Measurements from ENCODE around the gene GRB14. TPM values are rescaled to one million over a fixed set of nuclear protein-coding genes. Genes with fewer than 3 reads are reported as not detected.

Gene GRB14
- total and polyA plus RNA-seq, 10 of the 15 experiments (the other 5 are each of a cell fraction or from before 2014, with no cell fraction given) = not detected

- BruUV-seq (replicated peaks) = no TSS peak
Observed at GRCh38 chr2:164620457-164620856, 825 bp downstream of the GRB14 start.

GRCh38 chr2:164617466-164617865 lies 3.8 kb downstream of the GRB14 start:
- no peak for DNase-seq (ENCODE audit: low read depth, low spot score)
- H3K9ac ChIP-seq (ENCODE audit: control insufficient read depth, insufficient read depth, low read length) = no peak overlapping the region
- no peaks in the 10 kb centered on the region for H3K4me1 ChIP-seq (ENCODE audit: control insufficient read depth, insufficient read depth, low read length)
- ChIA-PET RAD21 (ENCODE audit: unreplicated experiment) (no interaction called here), SMC1A (ENCODE audit: uncharacterized antibody, unreplicated experiment) (no interaction called here), CTCF (no interaction called here), POLR2A (no interaction called here)
- no peak overlapping the region for H3K4me2 ChIP-seq (ENCODE audit: control insufficient read depth, insufficient read depth)
- H3K27ac ChIP-seq (ENCODE audit: control insufficient read depth, insufficient read depth) = no peak overlapping the region
- no peak for FAIRE-seq
- TF ChIP-seq YY1 (IDR thresholded peaks at IDR 0.05; ENCODE audit: low read depth, low read length) = no peak
- TF ChIP-seq POLR2AphosphoS2 (IDR thresholded peaks at IDR 0.05; ENCODE audit: low read depth, low read length) = no peak
- no peak for TF ChIP-seq CUX1 (IDR thresholded peaks at IDR 0.05; ENCODE audit: insufficient replicate concordance, low read depth, low read length)
- TF ChIP-seq MYB (IDR thresholded peaks at IDR 0.05; ENCODE audit: borderline replicate concordance, low read depth, low read length) = no peak
- no peak for ATAC-seq
- H3K27me3 ChIP-seq (replicated peaks in 1 of 2; ENCODE audit: control insufficient read depth in 2 of 2, insufficient read depth in 2 of 2, low read length in 1 of 2) = peaks cover 0 to 5% of the 10 kb centered on the region in 2 experiments; a peak in 3 of 4 replicates
- BruUV-seq (replicated peaks) = no TSS peak
- no peak overlapping the region for H2AFZ ChIP-seq (ENCODE audit: control insufficient read depth, low read depth, low read length)
- H3K79me2 ChIP-seq (ENCODE audit: control insufficient read depth, insufficient read depth, low read length) = no peaks in the 10 kb centered on the region
- no peaks in the 10 kb centered on the region for H3K9me3 ChIP-seq (replicated peaks; ENCODE audit: control insufficient read depth, insufficient read depth, low read length)
- in situ Hi-C loops (cut with MboI) = no loop called here
- 0% methylated on average over 2 of the region's 2 CpGs for WGBS (ENCODE audit: insufficient coverage, insufficient replicate concordance, low lambda C conversion rate, missing lambda C conversion rate)
- no peak overlapping the region for H3K4me3 ChIP-seq
- intact Hi-C loops (cut with micrococcal nuclease; ENCODE audit: unreplicated experiment) = no loop called here
- H4K20me1 ChIP-seq (ENCODE audit: control insufficient read depth, insufficient read depth) = no peaks in the 10 kb centered on the region
- H3K36me3 ChIP-seq (ENCODE audit: control insufficient read depth in 2 of 2, insufficient read depth in 2 of 2, low read length in 1 of 2) = no peaks in the 10 kb centered on the region

More at GRCh38 chr2:164620457-164620856, 825 bp downstream of the GRB14 start:
- no peaks in the 10 kb centered on the region for H3K4me1 ChIP-seq (ENCODE audit: control insufficient read depth, insufficient read depth, low read length)
- H3K9me3 ChIP-seq (replicated peaks; ENCODE audit: control insufficient read depth, insufficient read depth, low read length) = no peaks in the 10 kb centered on the region
- ChIA-PET POLR2A (no interaction called here), SMC1A (ENCODE audit: uncharacterized antibody, unreplicated experiment) (no interaction called here), CTCF (no interaction called here), RAD21 (ENCODE audit: unreplicated experiment) (no interaction called here)
- no peaks in the 10 kb centered on the region for H4K20me1 ChIP-seq (ENCODE audit: control insufficient read depth, insufficient read depth)
- DNase-seq (ENCODE audit: low read depth, low spot score) (no peak), ATAC-seq (no peak), FAIRE-seq (no peak)
- H2AFZ ChIP-seq (ENCODE audit: control insufficient read depth, low read depth, low read length) = no peak overlapping the region
- H3K36me3 ChIP-seq (ENCODE audit: control insufficient read depth in 2 of 2, insufficient read depth in 2 of 2, low read length in 1 of 2) = no peaks in the 10 kb centered on the region
- no peak for TF ChIP-seq RELB (IDR thresholded peaks at IDR 0.05; ENCODE audit: low read depth)
- no peak for TF ChIP-seq ESRRA (IDR thresholded peaks at IDR 0.05; ENCODE audit: low read length)
- no peaks in the 10 kb centered on the region for H3K79me2 ChIP-seq (ENCODE audit: control insufficient read depth, insufficient read depth, low read length)
- no peak overlapping the region for H3K4me3 ChIP-seq
- in situ Hi-C loops (cut with MboI) = no loop called here
- WGBS (ENCODE audit: insufficient coverage, insufficient replicate concordance, low lambda C conversion rate, missing lambda C conversion rate) = 59% methylated on average over 7 of the region's 7 CpGs
- H3K27ac ChIP-seq (ENCODE audit: control insufficient read depth, insufficient read depth) = no peak overlapping the region
- no peak overlapping the region for H3K9ac ChIP-seq (ENCODE audit: control insufficient read depth, insufficient read depth, low read length)
- H3K4me2 ChIP-seq (ENCODE audit: control insufficient read depth, insufficient read depth) = no peak overlapping the region
- intact Hi-C loops (cut with micrococcal nuclease; ENCODE audit: unreplicated experiment) = no loop called here
- peaks cover 0 to 5% of the 10 kb centered on the region in 2 experiments; a peak in 3 of 4 replicates for H3K27me3 ChIP-seq (replicated peaks in 1 of 2; ENCODE audit: control insufficient read depth in 2 of 2, insufficient read depth in 2 of 2, low read length in 1 of 2)

All from GM12878 (cell line).